ENCODE measurements around the gene CYP27C1.

CYP27C1 gene

GRCh38 chr2:127155947-127156346 is 64.2 kb downstream of the CYP27C1 start:
- Histone ChIP-seq H3K27ac (ENCODE audit: poor library complexity, severe bottlenecking) (no peak overlapping the region), H3K4me1 (ENCODE audit: insufficient read depth, poor library complexity, severe bottlenecking) (peaks cover 10% of the 10 kb centered on the region), H3K4me3 (ENCODE audit: severe bottlenecking) (no peak overlapping the region), H3K27me3 (ENCODE audit: insufficient read depth, poor library complexity, severe bottlenecking) (no peaks in the 10 kb centered on the region), H3K36me3 (ENCODE audit: low read depth) (no peaks in the 10 kb centered on the region), H3K9me3 (ENCODE audit: severe bottlenecking) (peaks cover 2% of the 10 kb centered on the region)
- no peak for TF ChIP-seq CTCF (IDR thresholded peaks at IDR 0.05; ENCODE audit: poor library complexity, severe bottlenecking)
- no peak for ATAC-seq (ENCODE audit: low read depth)
- no peak for DNase-seq (ENCODE audit: low spot score)

GRCh38 chr2:127155028-127155581 is 65.0 kb downstream of the CYP27C1 start:
- TF ChIP-seq CTCF (IDR thresholded peaks at IDR 0.05; ENCODE audit: poor library complexity, severe bottlenecking), result no peak
- no peak for DNase-seq (ENCODE audit: low spot score)
- ATAC-seq (ENCODE audit: low read depth), result no peak
- H3K9me3 ChIP-seq (ENCODE audit: severe bottlenecking), result peaks cover 6% of the 10 kb centered on the region
- no peak overlapping the region for H3K4me3 ChIP-seq (ENCODE audit: severe bottlenecking)
- H3K27ac ChIP-seq (ENCODE audit: poor library complexity, severe bottlenecking), result peak overlapping the region; percentile 63
- no peaks in the 10 kb centered on the region for H3K27me3 ChIP-seq (ENCODE audit: insufficient read depth, poor library complexity, severe bottlenecking)
- H3K36me3 ChIP-seq (ENCODE audit: low read depth), result no peaks in the 10 kb centered on the region
- H3K4me1 ChIP-seq (ENCODE audit: insufficient read depth, poor library complexity, severe bottlenecking), result peaks cover 10% of the 10 kb centered on the region

DNA sequence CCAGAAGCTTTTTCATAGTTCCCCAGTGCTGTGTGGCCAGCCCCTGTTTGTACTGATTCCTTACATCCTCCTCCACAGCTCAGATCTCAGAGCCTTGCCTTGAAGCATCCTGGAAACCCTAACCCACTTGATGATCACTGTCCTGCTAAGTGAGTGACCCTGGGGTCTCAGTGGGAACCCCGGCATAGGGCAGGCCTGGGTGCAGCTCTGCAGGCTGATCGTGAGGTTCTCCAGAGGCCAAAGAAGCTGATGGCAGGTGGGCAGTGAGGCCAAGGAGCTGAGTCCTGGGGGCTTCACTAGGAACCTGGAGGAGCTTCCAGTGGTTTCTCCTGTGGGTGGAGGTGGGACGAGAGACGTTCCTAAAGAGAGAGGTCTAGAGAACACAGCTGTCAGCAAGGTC is 65.7 kb downstream of the CYP27C1 start:
- H3K9me3 ChIP-seq (ENCODE audit: severe bottlenecking), result peaks cover 6% of the 10 kb centered on the region
- peaks cover 15% of the 10 kb centered on the region for H3K4me1 ChIP-seq (ENCODE audit: insufficient read depth, poor library complexity, severe bottlenecking)
- ATAC-seq (ENCODE audit: low read depth) (no peak), DNase-seq (ENCODE audit: low spot score) (no peak)
- no peak for TF ChIP-seq CTCF (IDR thresholded peaks at IDR 0.05; ENCODE audit: poor library complexity, severe bottlenecking)
- no peaks in the 10 kb centered on the region for H3K27me3 ChIP-seq (ENCODE audit: insufficient read depth, poor library complexity, severe bottlenecking)
- peak overlapping the region; percentile 63 for H3K27ac ChIP-seq (ENCODE audit: poor library complexity, severe bottlenecking)
- no peak overlapping the region for H3K4me3 ChIP-seq (ENCODE audit: severe bottlenecking)
- no peaks in the 10 kb centered on the region for H3K36me3 ChIP-seq (ENCODE audit: low read depth)

DNA sequence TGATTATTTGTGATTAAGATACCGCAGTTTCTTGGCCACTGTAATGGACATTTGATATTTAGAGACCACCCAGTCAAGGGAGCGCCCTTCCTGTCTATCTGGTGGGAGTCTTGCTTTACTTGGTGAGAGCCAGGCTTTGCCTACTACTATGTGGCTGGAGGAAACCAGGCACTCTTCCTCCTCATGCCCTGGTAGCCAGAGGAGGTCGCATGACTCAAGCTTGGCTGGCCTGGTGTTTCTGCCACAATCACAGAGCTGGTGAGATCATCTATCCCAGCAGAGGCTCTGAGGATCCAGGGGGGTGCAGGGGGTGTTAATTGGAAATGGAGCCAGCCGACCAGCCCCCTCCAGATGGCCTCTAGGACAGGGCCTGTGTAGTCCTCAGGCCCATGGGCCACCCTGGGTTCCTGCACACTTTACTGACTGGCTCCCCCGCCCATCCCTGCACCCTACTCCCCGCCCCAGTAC is 66.4 kb downstream of the CYP27C1 start:
- TF ChIP-seq CTCF (IDR thresholded peaks at IDR 0.05; ENCODE audit: poor library complexity, severe bottlenecking), result no peak
- H3K4me1 ChIP-seq (ENCODE audit: insufficient read depth, poor library complexity, severe bottlenecking), result peaks cover 19% of the 10 kb centered on the region
- peak; percentile 87 for ATAC-seq (ENCODE audit: low read depth)

GRCh38 chr2:127150996-127151395 is 69.1 kb downstream of the CYP27C1 start:
- no peaks in the 10 kb centered on the region for H3K36me3 ChIP-seq (ENCODE audit: low read depth)
- no peak for TF ChIP-seq CTCF (IDR thresholded peaks at IDR 0.05; ENCODE audit: poor library complexity, severe bottlenecking)
- no peak overlapping the region for H3K4me3 ChIP-seq (ENCODE audit: severe bottlenecking)
- ATAC-seq (ENCODE audit: low read depth) (no peak), DNase-seq (ENCODE audit: low spot score) (no peak)
- H3K27me3 ChIP-seq (ENCODE audit: insufficient read depth, poor library complexity, severe bottlenecking), result no peaks in the 10 kb centered on the region
- peaks cover 6% of the 10 kb centered on the region for H3K9me3 ChIP-seq (ENCODE audit: severe bottlenecking)
- peaks cover 22% of the 10 kb centered on the region for H3K4me1 ChIP-seq (ENCODE audit: insufficient read depth, poor library complexity, severe bottlenecking)
- peak overlapping the region; percentile 98 for H3K27ac ChIP-seq (ENCODE audit: poor library complexity, severe bottlenecking)

More for the DNA sequence above, 66.4 kb downstream of the CYP27C1 start:
- H3K9me3 ChIP-seq (ENCODE audit: severe bottlenecking), result peaks cover 6% of the 10 kb centered on the region
- no peaks in the 10 kb centered on the region for H3K27me3 ChIP-seq (ENCODE audit: insufficient read depth, poor library complexity, severe bottlenecking)
- no peak for DNase-seq (ENCODE audit: low spot score)
- peak overlapping the region; percentile 63 for H3K27ac ChIP-seq (ENCODE audit: poor library complexity, severe bottlenecking)
- no peak overlapping the region for H3K4me3 ChIP-seq (ENCODE audit: severe bottlenecking)
- H3K36me3 ChIP-seq (ENCODE audit: low read depth), result no peaks in the 10 kb centered on the region

Data from RWPE2 (cell line).